ENCODE data around the gene PAM16. TPM values are rescaled to one million over a fixed set of nuclear protein-coding genes. Genes with fewer than 3 reads are reported as not detected.

Gene PAM16
- total and polyA plus RNA-seq, 2 of the 8 experiments (the other 6 are each of a cell fraction or from before 2014, with no cell fraction given) = 78.3 to 198 TPM

DNA sequence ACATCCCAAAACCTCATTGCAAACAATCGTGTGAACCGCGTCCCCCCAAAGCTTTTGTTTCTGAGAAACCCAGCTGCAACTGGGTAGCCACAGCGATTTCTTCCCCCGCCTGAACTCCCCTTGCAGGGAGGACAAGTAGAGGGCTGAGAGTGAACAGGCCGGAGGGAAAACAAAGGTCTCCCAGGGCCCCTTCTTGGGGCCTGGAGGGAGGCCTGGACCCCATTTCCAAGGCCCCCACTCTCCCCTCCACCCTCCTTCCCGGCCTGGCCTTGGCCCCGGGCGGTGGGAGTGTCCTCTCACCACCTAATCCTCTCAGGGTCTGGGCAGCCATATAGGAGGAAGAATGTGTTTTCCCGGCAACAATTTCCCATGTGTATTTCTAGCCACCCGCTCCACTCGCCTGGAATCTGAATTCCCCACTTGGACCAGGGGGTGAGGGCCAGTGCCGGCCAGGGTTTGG, 32.6 kb downstream of the PAM16 start:
- H3K23ac ChIP-seq (ENCODE audit: insufficient read length) = no peak overlapping the region
- no peak overlapping the region for H4K5ac ChIP-seq (ENCODE audit: insufficient read length, low read depth, low read length)
- no peak overlapping the region for H2BK120ac ChIP-seq (replicated peaks; ENCODE audit: low read depth, low read length)
- H3K4ac ChIP-seq (replicated peaks; ENCODE audit: insufficient read length, low read depth, low read length) = no peak overlapping the region
- ChIA-PET CTCF (ENCODE audit: partially characterized antibody) (interaction anchor here (0.8 to 16.7 kb wide), 10 partner anchors 8 to 85 kb away, joined by 3 to 300 read pairs (median 4); no protein-coding TSS in a partner anchor), POLR2A (ENCODE audit: partially characterized antibody) (interaction anchor here (0.9 to 4.2 kb wide), 10 partner anchors 8 to 55 kb away, joined by 3 to 34 read pairs (median 3); partner anchors contain the start of genes PAM16 and TFAP4)
- no peak overlapping the region for H4K91ac ChIP-seq (replicated peaks; ENCODE audit: insufficient read length, low read length)
- H3K56ac ChIP-seq (replicated peaks; ENCODE audit: insufficient read length, low read depth, low read length) = no peak overlapping the region
- peaks cover 0 to 65% of the 10 kb centered on the region in 2 experiments; a peak in 3 of 4 replicates for H3K79me2 ChIP-seq (ENCODE audit: control insufficient read depth in 1 of 2, insufficient read depth in 2 of 2, low read length in 2 of 2)
- no peaks in the 10 kb centered on the region for H3K36me3 ChIP-seq (ENCODE audit: control insufficient read depth in 2 of 4, insufficient read depth in 4 of 4, low read length in 3 of 4)
- no peak overlapping the region for H3K27ac ChIP-seq (ENCODE audit: low read depth, low read length)
- no peak overlapping the region for H3K18ac ChIP-seq (ENCODE audit: extremely low read depth, low read length)
- no peak overlapping the region for H2BK15ac ChIP-seq (ENCODE audit: low read length)
- FAIRE-seq (no peak), DNase-seq (ENCODE audit: low read depth in 1 of 2, low spot score in 2 of 2) (no peak)
- H3K9me3 ChIP-seq (ENCODE audit: insufficient read depth in 2 of 2, low read depth in 1 of 2, low read length in 1 of 2) = no peaks in the 10 kb centered on the region
- no peak overlapping the region for H2BK12ac ChIP-seq (ENCODE audit: low read depth, low read length)
- H3K79me1 ChIP-seq (ENCODE audit: low read depth, low read length) = peaks cover 13% of the 10 kb centered on the region
- H3K4me3 ChIP-seq (ENCODE audit: extremely low read depth in 1 of 4, insufficient read depth in 2 of 4, low read depth in 3 of 4, low read length in 4 of 4) = no peak overlapping the region
- H3K14ac ChIP-seq (ENCODE audit: insufficient read length) = no peak overlapping the region
- no peak overlapping the region; the same call in 1 of the 2 replicates for H4K8ac ChIP-seq (ENCODE audit: extremely low read depth, insufficient read depth, low read length)
- TF ChIP-seq GTF2F1 (IDR thresholded peaks at IDR 0.05; ENCODE audit: borderline replicate concordance, low read depth, low read length) (no peak), KDM4A (IDR thresholded peaks at IDR 0.05; ENCODE audit: low read depth, low read length, severe bottlenecking) (no peak), PHF8 (conservative IDR thresholded peaks at IDR 0.05; ENCODE audit: low read depth, low read length) (no peak), BACH1 (IDR thresholded peaks at IDR 0.05; ENCODE audit: low read length) (no peak), GABPA (IDR thresholded peaks at IDR 0.05; ENCODE audit: borderline replicate concordance, insufficient read depth, low read length) (no peak), CEBPB (IDR thresholded peaks at IDR 0.05; ENCODE audit: low read depth, low read length) (no peak), SP1 (IDR thresholded peaks at IDR 0.05; ENCODE audit: low read depth, low read length) (no peak), HDAC6 (IDR thresholded peaks at IDR 0.05; ENCODE audit: low read depth, low read length) (no peak), CBX8 (IDR thresholded peaks at IDR 0.05; ENCODE audit: borderline replicate concordance, low read depth, low read length) (no peak), MAX (IDR thresholded peaks at IDR 0.05) (no peak), BRCA1 (IDR thresholded peaks at IDR 0.05; ENCODE audit: low read depth, low read length) (no peak), RFX5 (IDR thresholded peaks at IDR 0.05; ENCODE audit: borderline replicate concordance, low read depth, low read length) (no peak), POLR2A (IDR thresholded peaks at IDR 0.05; ENCODE audit: control extremely low read depth in 1 of 2, low read depth in 2 of 2, low read length in 2 of 2) (no peak)
- TF ChIP-seq, protein P1, sequence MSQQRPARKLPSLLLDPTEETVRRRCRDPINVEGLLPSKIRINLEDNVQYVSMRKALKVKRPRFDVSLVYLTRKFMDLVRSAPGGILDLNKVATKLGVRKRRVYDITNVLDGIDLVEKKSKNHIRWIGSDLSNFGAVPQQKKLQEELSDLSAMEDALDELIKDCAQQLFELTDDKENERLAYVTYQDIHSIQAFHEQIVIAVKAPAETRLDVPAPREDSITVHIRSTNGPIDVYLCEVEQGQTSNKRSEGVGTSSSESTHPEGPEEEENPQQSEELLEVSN (IDR thresholded peaks at IDR 0.05) = no peak
- peaks cover 0 to 44% (median 38%) of the 10 kb centered on the region in 4 experiments; a peak in 6 of 7 replicates for H3K4me1 ChIP-seq (replicated peaks in 1 of 4; ENCODE audit: control insufficient read depth in 3 of 4, insufficient read depth in 4 of 4, low read length in 3 of 4)
- 83% methylated on average over 13 of the region's 13 CpGs; no CpG with 5 or more reads in 1 of the 2 experiments for WGBS, 2 experiments (ENCODE audit: extremely low coverage in 1 of 2, insufficient coverage in 1 of 2, insufficient read length in 1 of 2, insufficient replicate concordance in 2 of 2, low coverage in 1 of 2, low lambda C conversion rate in 2 of 2, missing lambda C conversion rate in 1 of 2)
- H3K4me2 ChIP-seq (ENCODE audit: insufficient read depth in 1 of 2, low read depth in 2 of 2, low read length in 2 of 2) = no peak overlapping the region
- no peak overlapping the region for H2AFZ ChIP-seq (ENCODE audit: low read length)
- peaks cover 12% of the 10 kb centered on the region for H3K23me2 ChIP-seq (ENCODE audit: low read depth, low read length)
- peaks cover 19 to 26% of the 10 kb centered on the region in 2 experiments for H4K20me1 ChIP-seq (replicated peaks in 1 of 2; ENCODE audit: control insufficient read depth in 1 of 2, insufficient read depth in 2 of 2, low read length in 2 of 2)
- 0 out of 2 replicates have a peak overlapping the region, but pooled peaks have one; percentile 13 for H2BK5ac ChIP-seq (ENCODE audit: low read depth, low read length)
- H3K9ac ChIP-seq (replicated peaks in 1 of 4; ENCODE audit: extremely low read depth in 1 of 4, low read depth in 3 of 4, low read length in 3 of 4) = no peak overlapping the region
- H2BK20ac ChIP-seq (ENCODE audit: low read length) = no peak overlapping the region
- H3K27me3 ChIP-seq (replicated peaks in 1 of 4; ENCODE audit: control insufficient read depth in 3 of 4, extremely low read depth in 1 of 4, insufficient read depth in 3 of 4, low read length in 3 of 4) = peaks cover 0 to 14% (median 11%) of the 10 kb centered on the region in 4 experiments; a peak in 6 of 7 replicates
- no peak overlapping the region for H2AK5ac ChIP-seq (ENCODE audit: low read depth, low read length)
